ENCODE results near the gene PRPF31. TPM values are rescaled to one million over a fixed set of nuclear protein-coding genes. Genes with fewer than 3 reads are reported as not detected.

PRPF31 gene
- polyA plus RNA-seq, 1 donor: 48.6 TPM

DNA sequence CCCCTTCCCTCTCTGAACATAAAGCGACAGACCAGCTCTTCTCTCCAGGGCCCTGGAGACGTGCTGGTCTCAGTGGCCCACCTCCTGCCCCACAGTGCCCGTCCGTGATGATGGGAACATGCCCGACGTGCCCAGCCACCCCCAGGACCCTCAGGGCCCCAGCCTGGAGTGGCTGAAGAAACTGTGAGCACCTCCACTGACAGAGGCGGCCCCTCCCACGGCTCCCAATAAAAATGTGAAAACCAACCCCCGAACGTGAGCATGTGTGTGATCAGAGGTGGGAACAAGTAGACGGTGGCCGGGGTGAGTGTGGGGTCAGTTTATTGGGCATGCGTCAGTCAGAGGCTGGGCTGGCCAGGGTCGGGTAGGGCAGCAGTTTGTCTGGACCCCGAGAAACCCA lies 8.8 kb upstream of the PRPF31 start:
- no peak for DNase-seq
- H3K9me3 ChIP-seq (ENCODE audit: control insufficient read depth, low read depth, low read length): no peaks in the 10 kb centered on the region
- no peaks in the 10 kb centered on the region for H3K4me1 ChIP-seq (ENCODE audit: control insufficient read depth, insufficient read depth, low read length)
- H3K27ac ChIP-seq (ENCODE audit: low read length): no peak overlapping the region
- H3K4me3 ChIP-seq (ENCODE audit: low read length): no peak overlapping the region
- no CpG with 5 or more reads among the region's 15 CpGs for WGBS (ENCODE audit: insufficient coverage, low lambda C conversion rate)
- no peaks in the 10 kb centered on the region for H3K27me3 ChIP-seq (ENCODE audit: control insufficient read depth, insufficient read depth, low read length)
- H3K36me3 ChIP-seq (ENCODE audit: control insufficient read depth, insufficient read depth, low read length): peaks cover 46% of the 10 kb centered on the region

DNA sequence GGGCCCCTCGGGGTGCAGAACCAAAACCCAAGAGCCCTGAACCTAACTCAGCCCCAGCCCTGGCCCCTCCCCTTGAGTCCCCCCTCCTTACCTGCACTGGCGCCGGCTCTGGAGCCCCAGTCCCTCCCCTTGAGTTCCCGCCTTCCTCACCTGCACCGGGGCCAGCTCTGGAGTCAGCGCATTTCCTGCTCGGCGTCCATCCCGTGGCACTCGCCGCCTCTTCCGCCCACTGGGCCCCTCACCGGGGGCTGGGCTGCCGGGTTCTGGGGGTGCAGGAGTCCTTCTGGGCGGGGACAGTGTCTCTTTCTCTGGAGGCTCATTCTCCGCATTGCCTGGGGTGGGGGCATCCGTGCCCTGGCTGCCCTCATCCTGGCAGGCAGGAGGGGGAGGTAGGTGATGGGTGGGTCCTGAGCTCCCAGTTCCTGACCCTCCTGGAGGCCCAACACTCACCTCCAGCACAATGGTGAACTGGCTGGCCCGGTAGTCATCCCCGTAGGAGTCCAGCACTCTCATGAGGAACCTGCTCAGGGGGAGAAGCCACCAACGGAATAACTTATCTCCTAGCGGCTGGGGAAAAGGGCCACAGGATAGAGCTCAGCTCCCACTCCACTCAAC lies 7.6 kb upstream of the PRPF31 start:
- Histone ChIP-seq H3K9me3 (ENCODE audit: control insufficient read depth, low read depth, low read length) (no peaks in the 10 kb centered on the region), H3K27ac (ENCODE audit: low read length) (no peak overlapping the region), H3K4me1 (ENCODE audit: control insufficient read depth, insufficient read depth, low read length) (no peaks in the 10 kb centered on the region), H3K27me3 (ENCODE audit: control insufficient read depth, insufficient read depth, low read length) (no peaks in the 10 kb centered on the region), H3K4me3 (ENCODE audit: low read length) (no peak overlapping the region), H3K36me3 (ENCODE audit: control insufficient read depth, insufficient read depth, low read length) (peaks cover 48% of the 10 kb centered on the region)
- no peak for DNase-seq
- WGBS (ENCODE audit: insufficient coverage, low lambda C conversion rate): no CpG with 5 or more reads among the region's 21 CpGs

DNA sequence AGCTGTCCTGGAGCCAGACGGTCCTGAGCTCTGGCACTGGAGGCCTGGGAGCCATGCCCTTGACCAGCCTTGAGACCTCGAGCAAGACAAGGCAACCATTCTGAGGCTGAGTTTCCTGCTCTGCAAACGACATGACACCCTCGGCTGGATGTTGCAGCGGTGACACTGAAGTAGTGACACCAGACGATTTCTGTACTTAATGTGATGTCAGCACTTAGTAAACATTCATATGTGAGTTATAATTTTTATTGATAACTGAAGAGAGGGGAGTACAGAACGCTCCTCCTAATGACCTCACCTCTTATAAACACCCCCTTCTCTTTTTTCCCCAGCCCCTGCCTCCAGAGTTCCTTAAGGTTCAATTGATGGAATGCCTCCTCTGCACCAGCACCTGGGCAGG lies 7.1 kb upstream of the PRPF31 start:
- 60% methylated on average over 1 of the region's 7 CpGs for WGBS (ENCODE audit: insufficient coverage, low lambda C conversion rate)
- Histone ChIP-seq H3K36me3 (ENCODE audit: control insufficient read depth, insufficient read depth, low read length) (peaks cover 48% of the 10 kb centered on the region), H3K4me3 (ENCODE audit: low read length) (no peak overlapping the region)

DNA sequence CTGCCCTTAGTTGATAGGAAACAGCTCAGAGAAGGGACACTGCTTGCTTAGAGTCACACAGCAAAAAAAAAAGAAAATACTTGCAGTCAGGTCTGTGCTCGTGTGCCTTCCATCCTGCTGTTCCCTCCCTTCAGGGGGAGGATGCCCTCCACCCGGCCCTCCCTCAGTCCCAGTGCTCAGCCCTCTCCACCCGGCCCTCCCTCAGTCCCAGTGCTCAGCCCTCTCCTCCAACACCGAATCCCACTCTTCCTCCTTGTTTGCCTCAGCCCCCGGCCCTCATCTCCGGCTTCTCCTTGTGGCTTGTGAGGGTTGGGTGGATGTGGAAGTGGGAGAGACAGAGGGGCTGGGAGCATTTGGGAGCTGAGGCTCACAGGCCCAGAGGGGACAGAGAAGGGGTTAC lies 5.9 kb upstream of the PRPF31 start:
- DNase-seq: no peak
- no peak overlapping the region for H3K4me3 ChIP-seq (ENCODE audit: low read length)
- H3K27me3 ChIP-seq (ENCODE audit: control insufficient read depth, insufficient read depth, low read length): no peaks in the 10 kb centered on the region
- H3K36me3 ChIP-seq (ENCODE audit: control insufficient read depth, insufficient read depth, low read length): peaks cover 48% of the 10 kb centered on the region
- no CpG with 5 or more reads among the region's 6 CpGs for WGBS (ENCODE audit: insufficient coverage, low lambda C conversion rate)
- H3K27ac ChIP-seq (ENCODE audit: low read length): no peak overlapping the region
- H3K4me1 ChIP-seq (ENCODE audit: control insufficient read depth, insufficient read depth, low read length): no peaks in the 10 kb centered on the region
- no peaks in the 10 kb centered on the region for H3K9me3 ChIP-seq (ENCODE audit: control insufficient read depth, low read depth, low read length)

More for the DNA sequence above, 7.1 kb upstream of the PRPF31 start:
- no peak for DNase-seq
- Histone ChIP-seq H3K9me3 (ENCODE audit: control insufficient read depth, low read depth, low read length) (no peaks in the 10 kb centered on the region), H3K27ac (ENCODE audit: low read length) (no peak overlapping the region), H3K4me1 (ENCODE audit: control insufficient read depth, insufficient read depth, low read length) (no peaks in the 10 kb centered on the region), H3K27me3 (ENCODE audit: control insufficient read depth, insufficient read depth, low read length) (no peaks in the 10 kb centered on the region)

DNA sequence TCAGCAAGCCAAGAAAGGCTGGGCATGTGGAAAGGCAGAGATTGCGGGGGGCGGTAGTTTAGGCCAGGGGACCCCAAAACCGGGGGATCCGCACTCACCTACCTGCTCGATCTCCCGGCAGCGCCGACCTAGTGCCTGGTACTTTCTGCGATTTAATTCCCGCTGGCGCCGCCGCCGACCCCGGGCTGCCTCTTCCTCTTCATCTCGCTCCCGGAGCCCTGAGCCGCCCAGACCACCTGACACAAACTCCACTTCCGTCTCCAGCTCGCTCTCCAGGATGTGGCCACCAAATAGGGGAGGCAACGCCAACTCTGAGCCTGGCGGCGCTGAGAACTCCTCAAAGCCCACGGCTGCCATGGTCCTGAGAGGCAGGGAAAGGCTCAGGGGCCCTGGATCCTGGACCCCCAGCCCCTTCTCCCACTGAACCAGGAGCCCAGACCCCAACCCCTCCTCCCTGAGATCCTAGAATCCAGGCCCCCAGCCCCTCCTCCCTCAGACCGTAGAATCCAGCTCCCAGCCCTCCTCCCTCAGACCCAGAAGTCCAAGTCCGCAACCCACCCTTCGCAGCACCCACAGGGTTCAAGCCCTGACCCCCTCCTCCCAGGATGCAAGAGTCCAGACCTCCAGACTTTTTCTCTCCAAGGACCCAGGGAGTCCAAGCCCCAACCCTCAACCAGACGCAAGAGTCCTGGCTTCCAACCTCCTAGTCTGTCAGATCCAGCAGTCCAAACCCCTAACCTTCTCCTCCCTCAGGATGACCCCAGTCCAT lies 1.0 kb upstream of the PRPF31 start:
- H3K36me3 ChIP-seq (ENCODE audit: control insufficient read depth, insufficient read depth, low read length): peaks cover 22% of the 10 kb centered on the region
- no peaks in the 10 kb centered on the region for H3K9me3 ChIP-seq (ENCODE audit: control insufficient read depth, low read depth, low read length)
- peaks cover 6% of the 10 kb centered on the region for H3K4me1 ChIP-seq (ENCODE audit: control insufficient read depth, insufficient read depth, low read length)
- H3K4me3 ChIP-seq (ENCODE audit: low read length): peak overlapping the region; percentile 66
- no peaks in the 10 kb centered on the region for H3K27me3 ChIP-seq (ENCODE audit: control insufficient read depth, insufficient read depth, low read length)
- peak in 1 of 2 donors; percentile 27 for DNase-seq
- no CpG with 5 or more reads among the region's 28 CpGs for WGBS (ENCODE audit: insufficient coverage, low lambda C conversion rate)
- no peak overlapping the region for H3K27ac ChIP-seq (ENCODE audit: low read length)

DNA sequence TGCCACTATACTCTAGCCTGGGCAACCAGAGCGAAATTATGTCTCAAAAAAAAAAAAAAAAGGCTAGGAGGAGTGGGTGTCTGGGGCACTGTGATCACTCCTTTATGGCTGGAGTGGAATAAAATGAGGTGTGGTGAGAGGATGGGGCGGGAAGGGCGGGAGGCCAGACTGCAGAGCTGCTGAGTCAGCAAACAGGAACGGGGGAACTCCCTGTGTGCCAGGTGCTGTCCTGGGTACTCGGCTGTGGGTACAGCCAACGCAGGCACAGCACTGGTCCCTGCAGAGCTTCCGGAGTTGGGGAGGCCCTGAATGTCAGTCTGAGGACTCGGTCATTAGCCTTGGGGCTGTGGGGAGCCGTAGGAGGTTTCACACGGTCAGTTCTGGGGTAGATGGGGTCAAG lies 5.7 kb downstream of the PRPF31 start:
- peaks cover 6% of the 10 kb centered on the region for H3K4me1 ChIP-seq (ENCODE audit: control insufficient read depth, insufficient read depth, low read length)
- H3K27ac ChIP-seq (ENCODE audit: low read length): no peak overlapping the region
- H3K9me3 ChIP-seq (ENCODE audit: control insufficient read depth, low read depth, low read length): no peaks in the 10 kb centered on the region
- no peak for DNase-seq
- H3K4me3 ChIP-seq (ENCODE audit: low read length): no peak overlapping the region
- peaks cover 60% of the 10 kb centered on the region for H3K36me3 ChIP-seq (ENCODE audit: control insufficient read depth, insufficient read depth, low read length)
- no peaks in the 10 kb centered on the region for H3K27me3 ChIP-seq (ENCODE audit: control insufficient read depth, insufficient read depth, low read length)
- 100% methylated on average over 2 of the region's 10 CpGs for WGBS (ENCODE audit: insufficient coverage, low lambda C conversion rate)

DNA sequence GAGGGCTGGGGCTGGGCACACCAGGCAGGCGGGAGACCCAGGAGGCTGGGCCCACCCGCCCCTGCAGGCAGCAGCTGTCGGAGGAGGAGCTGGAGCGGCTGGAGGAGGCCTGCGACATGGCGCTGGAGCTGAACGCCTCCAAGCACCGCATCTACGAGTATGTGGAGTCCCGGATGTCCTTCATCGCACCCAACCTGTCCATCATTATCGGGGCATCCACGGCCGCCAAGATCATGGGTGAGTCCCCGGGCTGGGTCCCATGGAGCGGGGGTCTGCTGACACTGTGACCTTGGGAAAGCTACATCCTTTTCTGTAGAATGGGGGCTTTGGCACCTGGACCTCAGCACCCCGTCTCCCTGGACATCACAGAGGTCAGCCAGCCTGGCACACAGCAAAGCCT lies 8.1 kb downstream of the PRPF31 start:
- no peak for DNase-seq
- Histone ChIP-seq H3K9me3 (ENCODE audit: control insufficient read depth, low read depth, low read length) (no peaks in the 10 kb centered on the region), H3K27ac (ENCODE audit: low read length) (no peak overlapping the region), H3K36me3 (ENCODE audit: control insufficient read depth, insufficient read depth, low read length) (peaks cover 79% of the 10 kb centered on the region), H3K4me1 (ENCODE audit: control insufficient read depth, insufficient read depth, low read length) (no peaks in the 10 kb centered on the region), H3K27me3 (ENCODE audit: control insufficient read depth, insufficient read depth, low read length) (no peaks in the 10 kb centered on the region), H3K4me3 (ENCODE audit: low read length) (no peak overlapping the region)
- no CpG with 5 or more reads among the region's 17 CpGs for WGBS (ENCODE audit: insufficient coverage, low lambda C conversion rate)

DNA sequence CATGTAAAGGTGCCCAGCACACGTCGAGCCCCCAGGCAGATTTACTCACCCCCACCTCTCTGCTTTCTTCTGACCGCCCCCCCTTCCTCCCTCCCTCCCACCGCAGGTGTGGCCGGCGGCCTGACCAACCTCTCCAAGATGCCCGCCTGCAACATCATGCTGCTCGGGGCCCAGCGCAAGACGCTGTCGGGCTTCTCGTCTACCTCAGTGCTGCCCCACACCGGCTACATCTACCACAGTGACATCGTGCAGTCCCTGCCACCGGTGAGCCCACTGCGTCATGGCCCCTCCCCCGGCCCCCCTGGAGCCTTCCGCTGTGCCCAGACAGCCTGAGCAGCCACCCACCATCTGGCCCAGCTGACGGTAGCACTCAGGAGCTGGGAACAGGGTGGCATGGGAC lies 8.8 kb downstream of the PRPF31 start:
- Histone ChIP-seq H3K27ac (ENCODE audit: low read length) (no peak overlapping the region), H3K36me3 (ENCODE audit: control insufficient read depth, insufficient read depth, low read length) (peaks cover 84% of the 10 kb centered on the region), H3K9me3 (ENCODE audit: control insufficient read depth, low read depth, low read length) (no peaks in the 10 kb centered on the region), H3K27me3 (ENCODE audit: control insufficient read depth, insufficient read depth, low read length) (no peaks in the 10 kb centered on the region), H3K4me3 (ENCODE audit: low read length) (no peak overlapping the region), H3K4me1 (ENCODE audit: control insufficient read depth, insufficient read depth, low read length) (no peaks in the 10 kb centered on the region)
- no peak for DNase-seq
- no CpG with 5 or more reads among the region's 19 CpGs for WGBS (ENCODE audit: insufficient coverage, low lambda C conversion rate)

DNA sequence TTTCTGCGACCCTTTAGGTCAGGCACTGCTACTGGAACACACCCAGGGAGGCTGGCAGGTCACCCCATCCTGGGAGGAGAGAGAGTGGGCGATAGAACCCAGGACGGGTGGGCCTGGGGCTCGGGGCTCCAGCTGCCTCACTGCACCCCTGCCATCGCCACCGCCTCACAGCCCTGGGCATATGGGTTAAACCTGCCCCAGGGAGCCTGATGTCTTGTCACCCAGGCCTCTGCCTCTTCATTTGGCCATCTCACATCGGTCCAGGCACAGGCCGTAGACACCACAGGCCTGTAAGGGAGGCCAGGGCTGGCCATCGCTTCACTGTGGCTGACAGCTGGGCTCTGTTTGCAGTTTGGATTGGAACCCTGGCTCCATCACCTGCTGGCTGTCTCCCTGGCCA lies 10.2 kb downstream of the PRPF31 start:
- Histone ChIP-seq H3K27me3 (ENCODE audit: control insufficient read depth, insufficient read depth, low read length) (no peaks in the 10 kb centered on the region), H3K36me3 (ENCODE audit: control insufficient read depth, insufficient read depth, low read length) (peaks cover 78% of the 10 kb centered on the region), H3K4me1 (ENCODE audit: control insufficient read depth, insufficient read depth, low read length) (no peaks in the 10 kb centered on the region), H3K27ac (ENCODE audit: low read length) (no peak overlapping the region), H3K4me3 (ENCODE audit: low read length) (no peak overlapping the region), H3K9me3 (ENCODE audit: control insufficient read depth, low read depth, low read length) (no peaks in the 10 kb centered on the region)
- no CpG with 5 or more reads among the region's 9 CpGs for WGBS (ENCODE audit: insufficient coverage, low lambda C conversion rate)
- DNase-seq: no peak

DNA sequence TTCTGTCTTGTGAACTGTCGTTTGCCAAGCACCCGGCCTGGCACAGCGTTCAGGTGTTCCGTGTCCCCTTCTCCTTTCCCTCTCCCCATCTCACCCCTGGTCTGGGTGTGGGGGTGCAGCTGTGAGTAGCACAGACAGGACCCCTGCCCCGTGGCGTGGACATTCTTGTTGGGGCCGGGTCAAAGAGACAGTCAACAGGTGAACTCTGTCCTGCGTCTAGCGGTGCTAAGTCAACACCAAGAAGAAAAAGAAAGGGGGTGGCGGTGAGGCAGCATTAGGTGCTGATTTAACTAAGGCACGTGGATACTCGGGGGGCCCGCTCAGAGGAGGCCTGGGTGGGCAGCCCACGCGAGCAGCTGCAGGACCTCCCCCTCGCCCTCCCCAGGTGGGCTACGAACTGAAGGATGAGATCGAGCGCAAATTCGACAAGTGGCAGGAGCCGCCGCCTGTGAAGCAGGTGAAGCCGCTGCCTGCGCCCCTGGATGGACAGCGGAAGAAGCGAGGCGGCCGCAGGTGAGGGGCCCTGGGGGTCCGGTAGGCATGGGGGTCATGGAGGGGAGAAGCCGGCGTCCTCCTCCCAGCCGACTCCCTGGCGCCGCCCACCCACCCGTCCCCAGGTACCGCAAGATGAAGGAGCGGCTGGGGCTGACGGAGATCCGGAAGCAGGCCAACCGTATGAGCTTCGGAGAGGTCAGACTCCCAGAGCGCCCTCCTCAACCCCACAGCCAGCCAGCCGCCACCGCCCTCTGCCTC lies 12.3 kb downstream of the PRPF31 start:
- no CpG with 5 or more reads among the region's 44 CpGs for WGBS (ENCODE audit: insufficient coverage, low lambda C conversion rate)

More for the DNA sequence above, 12.3 kb downstream of the PRPF31 start:
- no peak overlapping the region for H3K4me3 ChIP-seq (ENCODE audit: low read length)
- H3K27me3 ChIP-seq (ENCODE audit: control insufficient read depth, insufficient read depth, low read length): no peaks in the 10 kb centered on the region
- DNase-seq: no peak
- no peak overlapping the region for H3K27ac ChIP-seq (ENCODE audit: low read length)
- peaks cover 74% of the 10 kb centered on the region for H3K36me3 ChIP-seq (ENCODE audit: control insufficient read depth, insufficient read depth, low read length)
- H3K4me1 ChIP-seq (ENCODE audit: control insufficient read depth, insufficient read depth, low read length): no peaks in the 10 kb centered on the region
- no peaks in the 10 kb centered on the region for H3K9me3 ChIP-seq (ENCODE audit: control insufficient read depth, low read depth, low read length)

Measured in large intestine (tissue), 3 donors.